ENCODE measurements around the gene AK3. TPM values are rescaled to one million over a fixed set of nuclear protein-coding genes. Genes with fewer than 3 reads are reported as not detected.

Gene AK3
- total RNA-seq, 1 experiment from 2014 or later = 41.5 TPM

GRCh38 chr9:4669890-4670289 lies 71.1 kb downstream of the AK3 start:
- H3K27me3 Mint-ChIP-seq (ENCODE audit: low read depth) = peaks cover 5% of the 10 kb centered on the region; the same call in 1 of the 2 replicates
- no peaks in the 10 kb centered on the region for H3K36me3 Mint-ChIP-seq (ENCODE audit: insufficient read depth in 1 of 3, low read depth in 3 of 3)
- Histone ChIP-seq H3K23ac (ENCODE audit: insufficient read length, low read depth, low read length) (no peak overlapping the region), H3K79me1 (ENCODE audit: insufficient read depth, low read depth, low read length, poor library complexity, severe bottlenecking) (no peaks in the 10 kb centered on the region), H3K14ac (ENCODE audit: insufficient read depth, low read length) (no peak overlapping the region), H3K9ac (ENCODE audit: extremely low read depth, insufficient read length, low read length) (no peak overlapping the region), H2BK15ac (ENCODE audit: low read depth, low read length) (no peak overlapping the region), H2AK5ac (ENCODE audit: insufficient read length, low read length) (no peak overlapping the region), H3K4ac (ENCODE audit: low read depth, low read length) (no peak overlapping the region), H4K8ac (replicated peaks; ENCODE audit: insufficient read length, low read depth, low read length) (no peak overlapping the region), H2AFZ (ENCODE audit: low read length) (no peak overlapping the region), H3K18ac (ENCODE audit: insufficient read length, low read depth, low read length) (no peak overlapping the region), H3K79me2 (ENCODE audit: insufficient read depth, low read length) (no peaks in the 10 kb centered on the region), H3K56ac (ENCODE audit: insufficient read length, low read depth, low read length) (no peak overlapping the region), H3K23me2 (ENCODE audit: insufficient read length, low read depth, low read length, poor library complexity, severe bottlenecking) (peaks cover 4% of the 10 kb centered on the region), H3T11ph (ENCODE audit: low read length) (no peak overlapping the region), H2BK5ac (ENCODE audit: insufficient read length, low read length) (no peak overlapping the region), H3K4me1 (ENCODE audit: insufficient read depth, low read length) (peaks cover 10% of the 10 kb centered on the region; the same call in 1 of the 2 replicates), H4K20me1 (ENCODE audit: control insufficient read depth, insufficient read depth, insufficient read length) (no peaks in the 10 kb centered on the region), H4K91ac (ENCODE audit: insufficient read length, low read depth, low read length) (no peak overlapping the region), H2BK20ac (ENCODE audit: low read depth, low read length, poor library complexity, severe bottlenecking) (no peak overlapping the region), H3K27ac (ENCODE audit: insufficient read length, low read depth, low read length) (no peak overlapping the region), H3K4me2 (ENCODE audit: insufficient read depth, insufficient read length, low read length) (no peak overlapping the region), H2BK120ac (ENCODE audit: low read depth, low read length, poor library complexity, severe bottlenecking) (no peak overlapping the region), H4K5ac (ENCODE audit: insufficient read length, low read depth, low read length) (no peak overlapping the region), H3K9me3 (ENCODE audit: control insufficient read depth, low read depth, low read length) (no peaks in the 10 kb centered on the region), H2BK12ac (ENCODE audit: insufficient read length, low read depth, low read length) (no peak overlapping the region), H3K27me3 (ENCODE audit: insufficient read depth, low read length) (no peaks in the 10 kb centered on the region)
- H3K9me3 Mint-ChIP-seq = no peaks in the 10 kb centered on the region
- DNase-seq = no peak
- TF ChIP-seq CTCF (conservative IDR thresholded peaks at IDR 0.05) = no peak
- no peak overlapping the region for H3K4me3 Mint-ChIP-seq
- H3K4me1 Mint-ChIP-seq = peaks cover 27 to 28% of the 10 kb centered on the region in 2 experiments
- no peak overlapping the region for H3K27ac Mint-ChIP-seq
